ENCODE measurements around the gene RBX1.
"Not testable (repeated sequence)": the region's sequence is repeated elsewhere in the genome, so short reads cannot be mapped to it uniquely, and the experiment has no call there.

Gene RBX1

GRCh38 chr22:40973144-40973543 is 22.0 kb downstream of the RBX1 start:
- no peak for DNase-seq

- DNase-seq = no peak
These were observed 24.2 kb downstream of the RBX1 start for GRCh38 chr22:40975366-40975765.

- DNase-seq = no peak
These were observed 25.9 kb downstream of the RBX1 start for GRCh38 chr22:40976866-40977700.

GRCh38 chr22:40979198-40979597 is 28.0 kb downstream of the RBX1 start:
- no peak for DNase-seq

GRCh38 chr22:40979871-40980270 is 28.7 kb downstream of the RBX1 start:
- DNase-seq = no peak

- no peak for DNase-seq
These were observed 31.6 kb downstream of the RBX1 start for GRCh38 chr22:40982482-40983385.

GRCh38 chr22:40991298-40991697 is 40.1 kb downstream of the RBX1 start:
- no peak for DNase-seq

- no peak for DNase-seq
These were observed 44.6 kb downstream of the RBX1 start for GRCh38 chr22:40995821-40996220.

- DNase-seq = no peak
These were observed 46.3 kb downstream of the RBX1 start for GRCh38 chr22:40997520-40997919.

- DNase-seq = no peak
These were observed 48.9 kb downstream of the RBX1 start for GRCh38 chr22:41000040-41000565.

- no peak for DNase-seq
These were observed 50.0 kb downstream of the RBX1 start for GRCh38 chr22:41000941-41001721.

GRCh38 chr22:41001722-41002122 is 50.5 kb downstream of the RBX1 start:
- DNase-seq = no peak

- not testable (repeated sequence) for DNase-seq
These were observed 51.2 kb downstream of the RBX1 start for GRCh38 chr22:41002386-41002785.

- no peak for DNase-seq
These were observed 51.9 kb downstream of the RBX1 start for GRCh38 chr22:41003066-41003465.

- DNase-seq = no peak
These were observed 52.8 kb downstream of the RBX1 start for GRCh38 chr22:41003976-41004375.

- DNase-seq = no peak
These were observed 58.2 kb downstream of the RBX1 start for GRCh38 chr22:41009222-41009948.

- DNase-seq = no peak
These were observed 63.8 kb downstream of the RBX1 start for GRCh38 chr22:41015003-41015402.

GRCh38 chr22:41021061-41021612 is 70.0 kb downstream of the RBX1 start:
- peak; percentile 7 for DNase-seq

- DNase-seq = peak; percentile 65
These were observed 70.7 kb downstream of the RBX1 start for GRCh38 chr22:41021613-41022454.

- DNase-seq = peak; percentile 88
These were observed 71.5 kb downstream of the RBX1 start for GRCh38 chr22:41022470-41023298.

Data from activated CD4-positive, alpha-beta T cell treated with anti-CD3 and anti-CD28 coated beads for 48 hours (primary cell).